Jurkat, Clone E6-1 (cell line): Measurements from ENCODE around the gene STXBP6. TPM values are rescaled to one million over a fixed set of nuclear protein-coding genes. Genes with fewer than 3 reads are reported as not detected.
A peak's percentile ranks its signal among the peaks of the same experiment; 100 is the strongest.

Experiments
- DNase-seq: peaks from one replicate; pipeline ENCODE4 v3.0.0-alpha.2; 2011; ENCODE audit warnings: low read depth, low spot score
- H3K4me3 ChIP-seq: 2 replicates; pipeline ENCODE4 v1.5.1; 2011; ENCODE audit warnings: mild to moderate bottlenecking, low read length, control low read depth, moderate library complexity
- polyA plus RNA-seq: library from polyadenylated mRNA; unstranded; fragments of >200 nt; gene quantifications from one replicate; pipeline ENCODE4 v1.2.1, GENCODE V29; 2012; ENCODE audit warnings: missing spikeins; ENCODE audit not compliant: insufficient read length, insufficient read depth

The STXBP6 gene
- 2.9 TPM for polyA plus RNA-seq

DNA sequence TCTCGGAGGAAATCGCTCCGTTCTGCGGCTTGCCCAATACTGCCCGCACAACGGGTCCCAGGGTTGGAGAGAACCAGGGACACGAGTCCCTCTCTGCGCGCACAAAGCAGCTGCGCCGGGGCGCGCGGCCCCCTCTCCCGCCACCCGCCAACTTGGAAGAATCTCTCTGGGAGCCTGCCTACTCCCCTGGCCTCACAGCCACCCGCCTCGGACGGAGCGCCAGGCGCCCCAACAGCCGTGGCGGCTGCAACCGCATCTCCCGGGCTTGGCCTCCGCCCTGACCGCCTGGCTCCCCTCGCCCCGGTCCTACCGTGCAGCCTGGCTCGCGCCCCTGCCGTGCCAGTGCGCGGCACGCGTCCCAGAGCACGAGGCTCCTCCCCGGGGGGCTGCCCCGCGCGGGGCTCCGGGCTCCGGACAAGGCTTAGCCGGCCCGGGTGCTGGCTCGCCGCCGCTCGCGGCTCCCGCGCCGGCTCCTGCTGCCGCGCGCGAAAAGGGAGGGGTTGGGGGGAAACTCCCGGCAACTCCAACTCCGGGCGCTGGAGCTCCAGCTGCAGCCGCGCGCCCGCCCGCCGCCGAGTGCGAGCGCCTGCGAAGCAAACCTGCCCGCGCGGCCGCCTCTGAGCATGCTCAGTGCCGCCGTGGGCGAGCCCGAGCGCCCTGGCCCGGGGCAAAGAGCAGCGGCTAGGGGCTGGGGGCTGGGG is at the start of gene STXBP6:
Gene STXBP6, minus strand, starts transcription at position 580 of the 701 bp plus-strand sequence. CDS start 75,329 bp downstream, outside the sequence.
- DNase-seq = no peak

GRCh38 chr14:25097120-25097519 is 47.2 kb upstream of the STXBP6 start:
- no peak overlapping the region for H3K4me3 ChIP-seq
- DNase-seq = no peak

More for the DNA sequence above, at the start of gene STXBP6:
- peak within 1 kb of the TSS; percentile 35 for H3K4me3 ChIP-seq

DNA sequence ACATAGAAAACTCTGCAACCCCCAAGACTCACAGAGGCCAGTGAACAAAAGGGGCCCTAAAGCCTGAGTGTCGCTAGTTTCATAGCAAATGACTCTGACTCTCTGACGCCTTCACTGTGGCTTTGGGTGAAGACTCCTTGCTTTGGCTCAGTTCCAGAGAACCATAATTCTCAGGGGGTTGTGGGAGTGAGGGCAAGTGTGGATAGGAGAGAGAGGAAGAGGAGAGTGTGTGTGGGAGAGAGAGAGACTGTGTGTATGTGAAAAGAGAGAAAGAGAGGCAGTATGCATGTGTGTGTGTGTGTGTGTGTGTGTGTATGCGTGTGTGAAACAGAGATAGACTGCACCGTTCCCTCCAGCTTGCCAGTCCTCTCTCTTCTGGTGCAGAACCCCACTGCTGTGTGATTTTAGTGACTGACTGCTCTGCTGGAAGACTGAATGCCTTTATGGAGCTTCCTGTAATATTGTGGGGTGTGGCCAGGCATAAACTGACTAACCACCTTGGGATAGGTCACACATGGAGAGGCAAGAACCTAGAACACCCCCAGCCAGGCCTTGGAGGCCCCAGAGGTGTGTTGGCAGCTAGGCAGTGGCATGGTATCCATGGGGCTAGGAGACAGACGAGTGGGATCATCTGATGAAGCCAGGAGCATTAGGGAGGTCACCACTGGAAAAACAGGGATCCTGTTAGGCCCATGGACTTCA is 45.9 kb upstream of the STXBP6 start:
- peak; percentile 5 for DNase-seq
- H3K4me3 ChIP-seq = no peak overlapping the region

DNA sequence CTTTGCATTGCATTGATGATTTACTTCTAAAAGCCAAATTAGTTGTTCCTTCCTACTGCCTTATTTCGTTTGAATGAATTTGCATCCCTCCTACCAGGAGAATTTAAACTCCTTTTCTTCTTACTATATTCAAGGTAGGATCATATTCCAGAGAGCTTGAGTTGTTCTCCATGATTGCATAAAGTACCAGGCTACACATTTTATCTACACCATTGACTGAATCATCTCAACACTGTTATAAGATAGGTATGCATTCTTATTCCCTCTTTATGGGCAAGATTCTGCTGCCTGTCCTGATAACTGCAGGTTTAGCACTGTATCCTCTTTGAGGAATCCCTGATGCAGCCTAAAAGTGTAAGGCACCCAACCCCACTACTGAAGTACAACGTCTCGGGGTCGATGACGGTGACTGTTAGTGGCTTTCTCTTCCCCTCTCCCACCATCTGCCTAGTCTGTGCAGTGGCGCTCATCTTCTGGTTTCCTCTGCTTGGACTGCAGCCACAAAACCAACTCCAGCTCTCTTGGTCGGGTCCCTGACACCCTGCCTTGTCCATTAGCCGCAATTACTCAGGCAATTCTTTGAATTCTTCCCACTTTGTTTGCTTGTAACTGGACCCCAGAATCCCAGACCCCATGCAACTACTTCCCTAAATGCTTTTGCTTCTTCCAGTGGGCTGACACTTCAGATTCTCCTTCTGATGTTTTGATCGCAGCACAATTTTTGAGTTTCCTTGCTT is 44.4 kb upstream of the STXBP6 start:
- H3K4me3 ChIP-seq = no peak overlapping the region
- DNase-seq = no peak

DNA sequence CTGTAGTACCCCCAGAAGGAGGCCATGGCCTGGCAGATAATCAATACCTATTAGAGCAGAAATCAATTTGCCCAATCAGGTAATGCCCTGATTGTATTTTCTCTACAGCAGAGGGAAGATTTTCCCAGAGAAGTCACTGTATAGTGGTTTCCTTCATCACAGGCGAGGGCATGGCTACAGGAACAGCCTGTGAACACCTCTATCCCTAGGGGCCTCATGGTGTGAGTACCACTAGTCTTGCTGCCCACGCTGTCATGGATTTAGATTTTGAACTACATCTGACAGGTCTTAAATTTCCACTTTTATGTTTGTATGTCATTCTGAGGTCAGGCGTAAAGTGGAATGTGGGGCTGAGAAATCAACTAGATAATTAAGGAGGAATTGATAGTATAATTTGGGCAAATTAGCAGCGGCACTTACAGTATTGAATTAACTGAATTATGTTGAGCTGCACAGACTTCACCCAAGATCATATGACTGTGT is 42.4 kb upstream of the STXBP6 start:
- no peak for DNase-seq
- H3K4me3 ChIP-seq = no peak overlapping the region

DNA sequence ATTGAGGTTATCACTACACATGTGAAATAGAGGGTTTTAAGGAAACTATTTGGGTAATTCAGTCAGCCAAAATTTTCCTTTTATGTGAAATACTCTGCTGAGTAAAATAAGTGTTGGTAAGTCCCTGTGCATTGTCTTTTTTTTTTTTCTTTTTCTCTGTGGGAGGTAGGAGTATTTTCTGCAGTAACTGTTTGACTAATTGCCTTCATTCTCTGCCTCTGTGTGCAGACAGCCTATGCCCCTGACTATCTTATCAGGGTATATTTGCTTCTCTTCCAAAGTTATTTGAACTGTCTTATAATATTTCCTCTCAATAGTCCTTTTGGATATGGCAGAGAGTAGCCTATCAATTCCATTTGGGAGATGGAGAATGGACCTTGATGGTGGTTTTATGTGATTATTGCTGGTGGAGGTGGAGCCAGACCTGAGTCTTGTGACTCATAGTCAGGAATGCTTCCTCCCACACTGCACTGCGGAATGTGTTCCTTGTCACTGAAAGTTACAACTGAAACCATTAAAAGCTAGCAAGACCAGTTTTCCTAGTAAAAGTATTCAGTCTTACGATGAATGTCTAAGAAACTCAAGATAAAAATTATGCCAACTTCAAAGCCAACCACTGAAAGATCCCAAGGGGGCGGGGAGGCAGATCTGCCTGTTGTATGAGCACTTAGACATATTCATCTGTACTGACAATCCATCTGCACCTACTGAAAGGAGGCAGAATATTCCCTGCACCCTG is 40.9 kb upstream of the STXBP6 start:
- DNase-seq = no peak
- no peak overlapping the region for H3K4me3 ChIP-seq

- no peak for DNase-seq
- no peak overlapping the region for H3K4me3 ChIP-seq
Observed at GRCh38 chr14:25090256-25090655, 40.3 kb upstream of the STXBP6 start.

GRCh38 chr14:25089496-25089895 is 39.5 kb upstream of the STXBP6 start:
- H3K4me3 ChIP-seq = no peak overlapping the region

GRCh38 chr14:25086821-25087396 is 37.0 kb upstream of the STXBP6 start:
- no peak overlapping the region for H3K4me3 ChIP-seq
- DNase-seq = no peak

More at GRCh38 chr14:25089496-25089895, 39.5 kb upstream of the STXBP6 start:
- DNase-seq = no peak

GRCh38 chr14:25086081-25086480 is 36.1 kb upstream of the STXBP6 start:
- no peak overlapping the region for H3K4me3 ChIP-seq
- DNase-seq = no peak

- no peak for DNase-seq
- H3K4me3 ChIP-seq = no peak overlapping the region
Observed at GRCh38 chr14:25080682-25081081, 30.7 kb upstream of the STXBP6 start.

DNA sequence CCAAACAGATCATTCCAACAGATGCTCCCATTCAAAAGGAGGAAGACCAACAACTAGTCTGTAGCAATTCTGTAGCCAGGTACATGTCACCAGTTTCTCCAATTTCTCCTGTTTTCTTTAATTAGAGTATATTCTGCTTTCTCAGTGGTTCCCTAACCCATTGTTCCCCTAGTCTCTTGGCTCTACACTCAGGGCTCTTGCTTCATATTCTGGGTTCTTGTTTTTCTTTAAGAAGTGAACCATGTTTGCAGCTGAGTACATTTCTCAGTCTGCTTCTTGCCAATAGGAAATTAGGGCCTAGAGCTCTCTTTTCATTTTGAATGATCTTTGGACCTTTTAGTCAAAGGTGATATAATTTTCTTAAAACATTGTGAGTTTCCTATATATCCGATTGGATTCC is 29.4 kb upstream of the STXBP6 start:
- no peak overlapping the region for H3K4me3 ChIP-seq
- DNase-seq = no peak

- DNase-seq = no peak
- no peak overlapping the region for H3K4me3 ChIP-seq
Observed at GRCh38 chr14:25074099-25074685, 24.2 kb upstream of the STXBP6 start.

GRCh38 chr14:25069879-25070278 is 19.9 kb upstream of the STXBP6 start:
- H3K4me3 ChIP-seq = no peak overlapping the region
- DNase-seq = no peak

DNA sequence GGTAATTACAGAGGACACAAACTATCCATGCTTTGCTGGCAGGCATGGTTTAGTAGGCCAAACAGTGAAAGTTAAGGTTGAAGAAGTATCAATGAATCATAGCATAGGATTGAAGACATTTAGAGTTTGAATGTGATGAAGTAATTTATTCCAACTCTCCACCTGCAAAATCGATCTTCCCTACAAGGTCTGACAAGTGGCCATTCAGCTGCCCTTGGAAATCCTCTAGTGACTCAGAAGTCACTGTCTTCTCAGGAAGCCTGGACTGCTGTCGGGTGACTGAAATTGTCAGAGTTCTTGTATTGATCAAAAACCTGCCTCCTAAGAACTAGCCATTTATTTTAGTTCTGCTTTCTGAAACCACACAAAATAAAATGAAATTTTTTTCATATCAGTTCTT is 17.7 kb upstream of the STXBP6 start:
- no peak for DNase-seq
- H3K4me3 ChIP-seq = no peak overlapping the region

- DNase-seq = no peak
- H3K4me3 ChIP-seq = no peak overlapping the region
Observed at GRCh38 chr14:25062022-25062321, 12.0 kb upstream of the STXBP6 start.

GRCh38 chr14:25056688-25057078 is 6.7 kb upstream of the STXBP6 start:
- DNase-seq = no peak
- H3K4me3 ChIP-seq = no peak overlapping the region

DNA sequence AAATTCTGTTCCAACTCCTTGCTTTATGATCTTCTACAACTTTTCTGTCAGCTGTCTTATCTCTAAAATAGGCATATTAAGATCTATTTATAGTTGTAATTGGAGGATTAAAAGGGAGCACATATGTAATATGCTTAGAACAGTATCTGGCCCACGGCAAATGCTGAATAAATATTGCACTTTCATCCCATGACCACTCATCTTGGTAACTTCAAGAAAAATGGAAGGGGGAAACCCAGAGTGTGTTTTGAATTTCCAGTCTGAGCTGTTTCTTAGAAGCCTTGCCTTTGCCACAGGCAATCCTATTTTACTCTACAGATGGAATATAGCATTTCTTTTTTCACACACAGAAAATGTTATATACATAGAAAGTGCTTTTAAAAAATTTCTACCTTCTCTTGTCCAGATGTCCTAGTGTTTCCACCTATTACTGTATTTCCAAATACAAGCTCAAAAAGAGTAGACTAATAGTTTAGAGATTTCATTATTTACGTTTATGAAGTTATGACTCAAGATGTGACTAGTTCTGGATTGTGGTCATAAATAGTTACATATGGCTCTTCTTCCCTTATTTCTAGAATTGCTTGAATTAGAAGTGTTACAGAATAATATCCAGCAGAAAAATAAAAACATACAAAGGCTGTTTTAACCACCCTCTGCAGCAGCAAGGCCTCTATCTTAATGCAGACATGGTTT is 6.2 kb upstream of the STXBP6 start:
- no peak for DNase-seq
- H3K4me3 ChIP-seq = no peak overlapping the region
